Activated CD4-positive, alpha-beta T cell treated with anti-CD3 and anti-CD28 coated beads, Interleukin-2, amount 50 U/mL, for 4 hours (primary cell): ENCODE measurements around the gene CMIP.

Experiments used
- DNase-seq, 2 experiments: peaks; one replicate each; pipeline ENCODE4 v3.0.0-alpha.2; 2020

CMIP gene

GRCh38 chr16:81646561-81646960 is 202.0 kb downstream of the CMIP start:
- no peak for DNase-seq

GRCh38 chr16:81647527-81647926 is 202.9 kb downstream of the CMIP start:
- no peak for DNase-seq

DNA sequence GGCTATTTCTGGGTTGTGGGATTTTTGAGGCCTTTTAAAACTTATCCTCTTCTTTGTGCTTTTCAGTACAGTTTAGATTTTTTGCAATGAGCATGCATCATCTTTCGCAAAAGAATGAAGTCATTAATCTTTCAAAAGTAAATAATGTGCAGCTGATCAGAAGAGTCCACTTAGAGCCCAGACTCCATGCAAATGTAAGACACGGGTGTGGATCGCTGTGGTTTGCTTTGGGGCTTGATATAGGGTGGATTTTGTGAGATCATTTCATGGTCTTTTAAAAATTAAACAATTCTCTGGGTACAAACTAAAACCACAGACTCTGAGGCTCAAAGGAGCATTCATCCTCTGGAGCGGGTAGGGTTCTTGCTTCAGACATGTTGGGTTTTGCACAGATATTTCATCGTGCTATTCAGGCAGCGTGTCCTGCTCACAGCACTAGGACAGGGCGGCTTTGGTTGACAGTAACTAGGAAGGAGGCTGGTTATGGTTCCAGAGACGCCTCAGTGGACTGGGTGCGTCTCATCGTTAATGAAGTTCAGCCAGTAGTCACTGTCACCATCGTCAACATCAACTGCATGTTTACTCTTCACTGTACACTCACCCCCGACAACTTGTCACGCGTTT is 205.1 kb downstream of the CMIP start:
- no peak for DNase-seq

DNA sequence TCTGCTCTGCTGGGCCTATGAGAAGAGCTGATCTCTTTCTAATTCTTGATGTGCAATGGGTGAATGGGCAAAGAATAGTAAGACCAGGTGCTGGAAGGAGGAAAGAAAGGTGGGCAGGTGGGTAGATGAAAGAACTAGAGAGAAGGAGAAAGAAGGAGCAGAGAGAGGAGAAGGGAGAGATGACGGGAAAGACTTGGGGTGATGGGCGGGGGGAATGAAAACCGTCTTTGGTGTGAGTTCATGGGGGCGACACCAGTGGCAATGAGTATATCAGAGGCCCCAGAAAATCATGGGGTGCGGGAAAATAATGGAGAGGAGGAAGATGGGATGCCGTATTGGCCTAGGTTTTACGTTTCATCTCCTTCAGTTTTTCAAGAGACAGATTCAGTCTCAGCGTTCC is 205.7 kb downstream of the CMIP start:
- DNase-seq: no peak

DNA sequence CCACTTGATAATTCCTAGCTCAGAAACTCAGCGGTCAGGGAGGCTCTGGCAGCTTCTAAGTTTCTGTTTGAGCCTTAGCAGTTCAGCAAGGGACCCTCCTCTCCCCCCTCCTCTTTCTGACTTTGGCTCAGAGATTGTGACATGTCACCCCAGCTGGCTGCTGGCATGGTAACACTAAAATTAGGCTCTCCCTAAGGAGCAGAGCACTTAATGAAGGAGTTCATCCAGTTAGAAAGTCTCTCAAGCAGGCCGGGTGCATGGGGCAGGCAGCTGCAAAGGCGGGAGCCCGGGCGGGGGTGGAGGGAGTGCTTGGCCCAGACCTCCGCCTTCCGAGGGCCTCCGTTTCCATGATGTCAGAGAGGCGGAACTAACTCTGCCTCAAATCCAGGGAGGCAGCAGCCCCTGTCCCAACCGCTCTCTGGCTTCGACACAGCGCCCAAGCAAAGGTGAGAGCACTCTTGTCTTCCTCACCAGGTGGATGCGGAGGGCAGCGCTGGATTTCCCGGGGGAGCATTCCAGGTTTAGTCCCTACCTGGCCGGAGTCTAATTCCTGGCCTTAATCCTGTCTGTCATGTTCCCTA is 206.5 kb downstream of the CMIP start:
- DNase-seq: no peak

DNA sequence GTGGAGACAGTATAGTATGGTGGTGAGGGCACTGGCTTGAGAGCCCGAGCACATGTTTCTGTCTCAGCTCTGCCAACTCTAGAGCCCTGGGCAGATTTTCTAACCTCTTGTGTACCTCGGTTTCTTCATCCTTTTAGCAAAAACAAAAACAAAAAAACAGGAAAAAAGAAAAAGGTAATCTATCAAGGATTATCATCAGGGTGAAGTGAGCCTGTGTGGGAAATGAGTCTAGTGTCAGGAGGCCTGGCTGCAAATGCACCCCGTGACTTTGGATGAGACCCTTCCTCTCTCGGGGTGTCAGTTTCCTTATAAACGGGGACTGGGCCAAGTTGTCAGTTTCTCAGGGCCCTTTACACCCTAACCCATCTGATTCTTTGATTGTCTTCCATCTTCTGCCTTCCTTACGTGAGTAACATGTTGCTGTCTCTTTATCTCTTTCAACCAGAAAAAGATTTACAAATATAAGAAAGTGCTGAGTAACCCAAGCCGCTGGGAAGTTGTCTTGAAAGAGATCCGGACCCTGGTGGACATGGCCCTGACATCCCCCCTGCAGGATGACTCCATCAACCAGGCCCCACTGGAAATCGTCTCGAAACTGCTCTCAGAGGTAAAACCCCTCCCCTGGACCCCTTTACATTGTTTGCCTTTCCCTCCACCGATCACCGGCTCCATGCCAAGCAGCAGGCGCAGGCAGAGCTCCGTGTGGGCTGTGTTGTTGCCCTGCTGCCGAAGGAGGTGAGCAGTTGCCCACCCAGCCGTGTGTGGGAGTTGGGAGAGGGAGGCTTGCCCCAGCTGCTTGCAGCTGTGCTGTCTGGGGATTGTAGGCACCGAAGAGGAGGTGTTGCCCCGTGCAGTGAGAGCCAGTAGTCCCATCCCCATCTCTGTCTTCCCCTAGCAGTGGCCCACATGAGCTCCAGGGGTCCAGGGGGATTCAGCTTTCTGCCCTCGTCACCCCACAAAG is 207.4 kb downstream of the CMIP start:
- DNase-seq: no peak

- no peak for DNase-seq
Observed at GRCh38 chr16:81652798-81653505, 208.3 kb downstream of the CMIP start.

- DNase-seq: no peak
Observed at GRCh38 chr16:81654346-81654745, 209.7 kb downstream of the CMIP start.

GRCh38 chr16:81655469-81656162 is 211.0 kb downstream of the CMIP start:
- DNase-seq: no peak

DNA sequence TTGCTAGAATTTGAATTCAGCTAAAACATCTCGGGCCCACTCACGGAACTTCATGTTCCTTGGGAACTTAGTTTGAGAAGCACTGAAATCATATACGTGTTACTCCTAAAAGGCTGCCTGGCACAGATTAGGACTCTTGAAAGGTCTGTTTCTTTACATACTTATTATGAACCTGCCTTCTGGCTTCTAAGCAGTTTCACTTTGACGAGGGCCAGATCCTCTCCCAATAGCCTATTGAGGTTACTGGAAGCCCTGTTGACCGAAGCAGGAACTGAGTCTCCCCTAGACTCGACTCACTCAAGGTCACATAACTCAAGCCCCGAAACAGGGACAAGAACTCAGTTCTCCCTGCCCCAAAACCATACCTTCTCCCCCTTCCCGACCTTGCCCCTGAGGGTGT is 212.6 kb downstream of the CMIP start:
- no peak for DNase-seq

- no peak for DNase-seq
Observed at GRCh38 chr16:81657781-81658180, 213.2 kb downstream of the CMIP start.

DNA sequence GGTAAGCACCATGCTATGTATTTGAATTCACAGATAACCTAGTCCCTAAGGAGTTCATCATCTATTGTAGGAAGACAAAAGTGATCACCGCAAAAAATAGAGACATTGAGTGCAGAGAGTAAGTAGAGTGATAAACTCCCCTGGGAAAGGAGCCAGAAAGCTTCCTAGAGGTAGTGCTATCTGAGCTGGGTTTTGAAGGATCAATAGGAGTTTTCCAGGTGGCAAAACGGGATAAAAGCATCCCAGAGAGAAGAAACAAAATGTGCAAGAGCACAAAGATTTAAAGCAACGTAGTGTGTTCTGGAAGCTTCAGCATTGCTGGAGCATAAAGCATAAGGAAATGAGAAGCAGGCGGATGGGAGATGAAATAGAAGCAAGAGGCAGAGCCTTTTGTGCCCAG is 213.8 kb downstream of the CMIP start:
- no peak for DNase-seq

DNA sequence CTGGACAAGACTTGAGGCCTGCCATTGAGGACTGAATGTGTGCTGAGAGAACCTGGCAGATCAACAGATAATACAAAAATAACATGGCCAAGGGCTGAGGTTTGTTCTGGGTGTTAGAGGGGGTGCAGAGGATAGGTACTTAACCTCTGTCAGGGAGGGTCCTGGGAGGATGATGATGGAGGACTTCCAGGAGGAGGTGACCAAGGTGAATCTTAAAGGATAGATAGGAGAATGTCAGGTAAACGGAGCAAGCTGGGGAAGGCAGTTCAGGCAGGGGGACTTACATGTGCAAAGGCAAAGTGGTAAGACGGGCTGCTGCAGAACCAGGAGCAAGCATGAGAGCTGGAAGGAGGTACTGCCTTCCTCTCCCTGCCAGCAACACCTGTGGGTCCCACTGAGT is 214.6 kb downstream of the CMIP start:
- DNase-seq: no peak

GRCh38 chr16:81661082-81661481 is 216.5 kb downstream of the CMIP start:
- no peak for DNase-seq

DNA sequence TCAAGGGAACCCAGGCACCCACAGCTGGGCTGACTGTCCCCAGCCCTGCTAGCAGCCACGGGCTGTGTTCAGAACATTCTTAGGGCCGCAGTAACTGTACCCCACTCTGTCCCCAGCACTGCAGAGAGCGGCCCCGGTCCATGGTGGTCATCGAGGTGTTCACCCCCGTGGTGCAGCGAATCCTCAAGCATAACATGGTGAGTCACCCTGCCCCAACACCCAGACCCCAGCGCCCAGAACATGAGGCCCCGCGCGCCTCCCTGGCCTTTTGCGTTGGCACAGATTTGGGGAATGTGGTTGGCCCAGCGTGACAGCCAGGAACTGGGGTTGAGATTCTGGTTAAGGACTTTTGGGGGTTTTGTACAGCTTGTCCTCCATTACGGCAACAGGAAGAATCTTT is 219.5 kb downstream of the CMIP start:
- no peak for DNase-seq

- DNase-seq: no peak
Observed at GRCh38 chr16:81665588-81665987, 221.0 kb downstream of the CMIP start.

GRCh38 chr16:81666113-81666512 is 221.5 kb downstream of the CMIP start:
- DNase-seq: no peak

DNA sequence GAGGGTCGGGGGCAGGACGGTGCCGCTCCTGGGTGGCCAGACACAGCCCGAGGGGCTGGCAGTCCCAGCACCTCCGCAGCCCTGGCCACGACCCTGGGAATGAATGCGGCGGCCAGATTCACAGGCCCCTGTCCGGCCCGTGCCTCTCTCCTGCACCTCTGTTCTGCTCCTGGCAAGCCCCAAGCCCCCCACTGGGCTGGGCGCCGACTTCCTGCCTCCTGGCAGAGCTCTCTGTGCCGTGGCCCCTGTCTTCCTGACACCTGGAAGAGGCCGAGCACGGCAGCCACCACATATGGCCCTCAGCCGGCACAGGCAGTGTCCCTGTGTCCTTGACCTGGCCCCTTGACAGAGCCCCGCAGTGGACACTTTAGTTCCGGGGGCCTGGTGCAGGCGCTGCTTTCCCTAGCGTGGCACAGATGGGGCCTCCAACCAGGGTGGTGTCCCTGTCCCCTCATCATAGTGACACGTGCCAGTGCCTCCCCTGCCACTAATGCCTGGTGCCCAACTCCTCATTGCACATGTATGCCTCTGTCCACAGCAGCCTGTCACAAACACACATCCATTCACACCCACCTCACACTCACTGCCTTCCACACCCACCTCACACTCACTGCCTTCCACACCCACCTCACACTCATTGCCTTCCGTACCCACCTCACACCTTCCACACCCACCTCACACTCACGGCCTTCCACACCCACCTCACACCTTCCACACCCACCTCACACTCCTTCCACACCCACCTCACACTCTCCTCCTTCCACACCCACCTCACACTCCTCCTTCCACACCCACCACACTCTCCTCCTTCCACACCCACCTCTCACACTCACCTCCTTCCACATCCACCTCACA is 223.9 kb downstream of the CMIP start:
- DNase-seq: no peak

DNA sequence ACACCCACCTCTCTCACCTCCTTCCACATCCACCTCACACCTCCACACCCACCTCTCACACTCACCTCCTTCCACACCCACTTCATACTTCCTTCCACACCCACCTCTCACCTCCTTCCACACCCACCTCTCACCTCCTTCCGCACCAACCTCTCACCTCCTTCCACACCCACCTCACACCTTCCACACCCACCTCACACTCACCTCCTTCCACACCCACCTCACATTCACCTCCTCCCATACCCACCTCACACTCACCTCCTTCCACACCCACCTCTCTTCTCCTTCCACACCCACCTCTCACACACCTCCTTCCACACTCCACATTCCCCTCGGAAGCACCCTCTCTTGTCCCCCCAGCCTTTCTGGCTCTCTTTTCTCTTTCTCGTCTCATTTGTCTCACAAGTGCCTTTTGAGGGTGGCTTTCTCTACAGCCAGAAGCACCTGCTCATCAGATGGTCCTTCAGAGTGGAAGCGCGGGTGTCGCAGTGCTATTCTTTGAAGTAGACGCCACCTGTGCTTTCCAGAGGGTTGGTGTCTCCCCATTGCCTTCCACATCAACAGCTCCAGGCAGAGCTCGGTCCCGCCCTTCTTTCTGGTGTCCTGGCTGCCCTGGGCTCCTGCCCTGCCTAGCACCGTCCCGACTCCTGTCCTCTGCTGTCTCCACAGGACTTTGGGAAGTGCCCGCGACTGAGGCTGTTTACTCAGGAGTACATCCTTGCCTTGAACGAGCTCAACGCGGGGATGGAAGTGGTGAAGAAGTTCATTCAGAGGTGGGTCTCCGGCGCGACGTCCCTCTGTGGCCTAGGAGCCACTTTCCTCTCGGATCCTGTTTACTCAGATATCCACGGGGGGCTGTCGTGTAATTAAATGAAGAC is 225.1 kb downstream of the CMIP start:
- DNase-seq: no peak

- no peak for DNase-seq
Observed at GRCh38 chr16:81671738-81672597, 227.4 kb downstream of the CMIP start.
